ENCODE results near the gene SYNE1.

DNA sequence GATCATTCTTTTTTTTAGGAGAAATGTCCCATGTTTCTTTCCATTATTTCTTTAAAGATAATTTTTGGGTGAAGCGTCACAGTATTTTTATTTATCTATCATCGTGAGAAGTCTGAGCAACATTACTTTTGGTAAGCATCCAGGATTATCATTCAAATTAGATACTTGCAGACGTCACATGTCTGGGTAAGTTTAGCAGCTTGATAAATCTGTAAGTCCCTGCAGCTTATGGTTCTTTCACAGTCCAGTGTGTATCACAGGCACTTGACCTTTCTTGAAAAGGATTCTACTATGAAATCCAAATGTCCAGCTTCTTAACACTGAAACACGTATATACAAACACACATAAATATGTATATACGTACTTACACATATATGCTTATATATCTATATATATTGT lies 470.3 kb downstream of the SYNE1 start:
- no peak for TF ChIP-seq SUZ12 (IDR thresholded peaks at IDR 0.05; ENCODE audit: extremely low read depth, insufficient read depth, insufficient read length)
- no peak for TF ChIP-seq ZNF274 (IDR thresholded peaks at IDR 0.05; ENCODE audit: low read depth, low read length)
